SK-N-DZ (cell line): ENCODE data around the gene GALNT14.
"Not testable (repeated sequence)": the region's sequence is repeated elsewhere in the genome, so short reads cannot be mapped to it uniquely, and the experiment has no call there.

Source experiments
- DNase-seq: peaks from one replicate; pipeline ENCODE4 v3.0.0-alpha.2; 2015; ENCODE audit warnings: low spot score

The GALNT14 gene

DNA sequence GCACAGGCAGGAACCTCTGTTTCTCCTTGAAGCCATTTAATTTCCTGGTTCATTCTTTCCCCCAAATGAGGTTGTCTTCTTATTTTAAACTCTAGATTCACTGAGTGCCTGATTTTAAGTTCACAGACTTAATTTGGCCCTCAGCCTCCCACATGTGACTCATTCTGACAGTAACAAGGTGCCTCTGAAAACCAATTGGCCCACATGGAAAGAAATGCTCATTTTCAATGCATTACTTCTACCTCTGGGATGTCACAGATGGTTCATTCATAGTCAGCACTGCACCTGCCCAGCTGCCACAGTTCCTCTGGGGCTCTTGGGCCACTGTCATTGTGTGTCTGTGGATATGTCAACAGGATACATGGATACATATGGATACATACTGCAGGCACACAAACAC, 190.6 kb downstream of the GALNT14 start:
- DNase-seq = no peak

GRCh38 chr2:30942419-30942818, 195.8 kb downstream of the GALNT14 start:
- DNase-seq = no peak

DNA sequence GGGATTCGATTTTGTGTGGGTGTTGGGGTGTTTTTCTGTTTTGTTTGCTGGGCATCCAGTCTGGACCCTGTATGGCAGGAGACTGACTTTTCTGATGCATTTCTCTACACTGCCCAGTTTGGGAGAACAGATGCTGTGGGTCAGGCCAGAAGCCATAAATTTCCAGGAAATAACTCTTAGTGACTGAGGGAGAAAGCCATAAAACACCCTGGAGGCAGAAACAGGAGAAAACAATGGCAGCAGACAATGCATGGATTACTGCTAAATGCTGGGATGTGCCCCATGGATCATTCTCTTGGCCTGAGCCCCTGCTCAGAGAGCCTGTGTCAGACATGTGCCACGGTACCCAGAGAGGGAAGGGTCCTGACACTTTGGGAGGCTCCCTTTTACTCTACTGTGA, 197.4 kb downstream of the GALNT14 start:
- no peak for DNase-seq

DNA sequence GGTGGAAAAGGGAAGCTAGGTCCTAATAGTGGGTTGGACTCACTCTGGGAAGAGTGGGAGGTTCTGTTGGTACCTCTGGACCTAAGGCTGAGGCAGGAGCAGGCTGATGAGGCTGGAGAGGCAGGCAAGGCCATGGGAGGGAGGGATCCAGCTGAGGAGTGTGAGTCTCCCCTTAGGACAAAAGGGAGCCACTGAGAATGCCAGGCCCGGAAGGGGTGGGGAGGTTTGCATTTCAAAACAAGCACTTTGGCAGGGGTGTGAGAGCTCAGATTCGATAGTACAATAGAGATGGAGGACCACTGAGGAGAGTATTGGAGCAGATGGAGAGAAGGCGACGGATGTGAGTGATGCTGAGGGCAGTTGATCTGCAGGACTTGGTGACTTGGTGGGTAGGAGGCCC, 198.9 kb downstream of the GALNT14 start:
- DNase-seq = no peak

- no peak for DNase-seq
Measured at GRCh38 chr2:30938196-30938595, 200.0 kb downstream of the GALNT14 start.

GRCh38 chr2:30936977-30937376, 201.3 kb downstream of the GALNT14 start:
- DNase-seq = no peak

GRCh38 chr2:30935795-30936194, 202.4 kb downstream of the GALNT14 start:
- DNase-seq = no peak

GRCh38 chr2:30934066-30934465, 204.2 kb downstream of the GALNT14 start:
- no peak for DNase-seq

- no peak for DNase-seq
Measured at GRCh38 chr2:30933496-30933895, 204.7 kb downstream of the GALNT14 start.

- no peak for DNase-seq
Measured at GRCh38 chr2:30932870-30933269, 205.4 kb downstream of the GALNT14 start.

DNA sequence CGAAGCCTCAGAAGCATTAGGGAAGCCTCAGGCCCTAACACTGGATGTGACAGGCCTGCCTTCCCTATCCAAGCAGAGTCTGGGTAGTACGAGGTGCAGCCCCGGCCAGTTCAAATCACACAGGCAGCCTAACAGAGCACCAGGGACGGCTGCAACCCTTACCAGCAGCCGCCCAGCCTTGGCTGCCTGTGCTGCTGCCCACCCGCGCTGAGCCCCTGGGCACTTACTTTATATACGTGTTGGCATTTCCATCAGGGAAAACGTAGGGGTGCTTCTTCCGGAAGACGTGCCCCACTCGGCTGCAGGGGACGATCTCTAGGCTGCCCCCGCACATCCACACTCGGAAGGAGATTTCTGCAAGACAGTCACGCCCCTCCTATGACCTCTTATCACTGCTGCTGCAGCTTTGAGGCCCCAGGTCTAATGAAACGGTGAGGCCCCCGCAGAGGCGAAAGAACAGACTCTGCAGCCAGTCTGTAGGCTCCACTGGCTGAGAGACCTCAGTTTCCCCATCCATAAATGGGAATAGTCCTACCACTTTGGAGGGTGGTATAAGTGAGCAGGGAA, 206.3 kb downstream of the GALNT14 start:
- DNase-seq = no peak

DNA sequence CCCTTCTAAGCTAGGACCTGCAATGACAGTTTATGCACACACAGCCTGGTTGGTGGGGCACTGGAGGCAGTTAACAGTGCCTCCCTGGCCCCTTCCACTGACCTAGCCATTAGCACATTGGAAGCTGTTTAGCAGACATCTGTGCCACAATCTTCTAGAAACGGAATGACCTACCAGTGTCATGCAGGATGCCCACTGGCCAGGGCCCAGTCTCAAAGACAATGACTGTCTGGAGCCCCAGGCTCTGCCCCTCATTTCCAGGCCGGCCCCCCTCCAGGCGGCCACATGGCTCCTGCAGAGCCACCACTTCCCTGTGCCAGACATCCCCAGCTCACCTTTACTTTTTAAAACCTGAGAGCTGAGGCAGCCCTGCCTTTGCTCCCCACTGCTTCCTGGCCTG, 207.5 kb downstream of the GALNT14 start:
- no peak for DNase-seq

GRCh38 chr2:30927465-30928075, 210.7 kb downstream of the GALNT14 start:
- DNase-seq = no peak

GRCh38 chr2:30926606-30927005, 211.6 kb downstream of the GALNT14 start:
- DNase-seq = no peak

- no peak for DNase-seq
Measured at GRCh38 chr2:30923623-30924022, 214.6 kb downstream of the GALNT14 start.

DNA sequence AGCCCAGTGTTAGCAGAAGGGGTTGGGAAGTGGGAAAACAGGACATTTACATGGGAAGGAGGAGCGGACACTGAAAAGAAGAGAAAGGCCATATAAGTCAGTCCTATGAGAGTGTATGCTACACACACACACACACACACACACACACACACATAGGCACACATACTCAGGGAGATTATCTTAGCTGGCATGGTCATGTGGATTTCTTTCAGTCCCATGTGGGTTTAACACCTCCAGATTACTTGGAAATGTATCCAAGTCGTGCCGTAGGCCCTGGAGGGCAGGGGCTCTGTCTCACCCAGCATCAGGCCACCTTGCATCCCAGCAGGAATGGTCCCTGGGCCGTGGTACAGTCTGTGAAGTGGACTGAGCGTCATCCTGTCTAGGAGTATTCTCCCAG, 217.7 kb downstream of the GALNT14 start:
- DNase-seq = no peak

- DNase-seq = peak; percentile 4
Measured at GRCh38 chr2:30915486-30915885, 222.8 kb downstream of the GALNT14 start.

- DNase-seq = no peak
Measured at GRCh38 chr2:30914456-30914855, 223.8 kb downstream of the GALNT14 start.

DNA sequence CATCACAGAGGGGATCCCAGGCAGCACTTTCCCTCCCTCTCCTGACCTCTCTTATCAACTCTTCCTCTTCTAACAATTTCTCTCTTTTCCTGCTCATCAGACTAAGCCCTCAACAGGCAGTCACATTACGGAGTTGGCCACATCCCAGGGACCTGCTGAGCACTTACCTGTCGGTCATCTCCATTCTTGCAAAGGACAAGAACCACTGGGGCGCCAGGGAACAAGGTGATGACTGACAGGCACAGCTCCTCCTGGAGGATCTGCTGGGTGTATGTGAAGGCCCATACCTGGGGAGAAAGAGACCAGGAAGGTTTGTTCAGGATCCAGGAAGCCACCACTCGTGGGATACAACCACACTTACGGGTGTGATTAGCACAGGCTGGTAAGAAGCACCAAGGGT, 226.2 kb downstream of the GALNT14 start:
- DNase-seq = no peak

- DNase-seq = no peak
Measured at GRCh38 chr2:30911327-30911726, 226.9 kb downstream of the GALNT14 start.

DNA sequence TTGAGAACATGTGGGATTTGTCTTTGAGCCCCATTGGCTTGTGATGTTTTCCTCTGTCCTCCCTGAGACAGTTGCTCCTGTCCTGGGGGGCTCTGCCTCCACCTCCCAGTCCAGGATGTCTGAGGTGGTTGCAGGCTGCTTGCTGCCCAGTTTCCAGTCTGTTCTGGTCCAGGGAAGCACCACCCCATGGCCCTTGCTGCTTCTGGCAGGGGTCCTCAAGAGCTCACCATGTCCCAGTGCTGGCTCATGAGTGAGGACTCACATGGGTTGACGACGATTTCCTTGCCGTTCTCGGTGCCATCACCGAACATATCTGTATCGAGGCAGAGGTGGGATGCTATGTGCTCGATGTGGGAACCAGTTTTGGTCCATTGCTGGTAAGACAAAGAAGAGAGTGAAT, 227.6 kb downstream of the GALNT14 start:
- no peak for DNase-seq

DNA sequence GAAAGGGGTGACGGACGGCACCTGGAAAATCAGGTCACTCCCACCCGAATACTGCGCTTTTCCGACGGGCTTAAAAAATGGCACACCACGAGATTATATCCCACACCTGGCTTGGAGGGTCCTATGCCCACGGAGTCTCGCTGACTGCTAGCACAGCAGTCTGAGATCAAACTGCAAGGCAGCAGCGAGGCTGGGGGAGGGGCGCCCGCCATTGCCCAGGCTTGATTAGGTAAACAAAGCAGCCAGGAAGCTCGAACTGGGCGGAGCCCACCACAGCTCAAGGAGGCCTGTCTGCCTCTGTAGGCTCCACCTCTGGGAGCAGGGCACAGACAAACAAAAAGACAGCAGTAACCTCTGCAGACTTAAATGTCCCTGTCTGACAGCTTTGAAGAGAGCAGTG, 233.8 kb downstream of the GALNT14 start:
- DNase-seq = not testable (repeated sequence)

GRCh38 chr2:30903326-30903725, 234.9 kb downstream of the GALNT14 start:
- DNase-seq = no peak

DNA sequence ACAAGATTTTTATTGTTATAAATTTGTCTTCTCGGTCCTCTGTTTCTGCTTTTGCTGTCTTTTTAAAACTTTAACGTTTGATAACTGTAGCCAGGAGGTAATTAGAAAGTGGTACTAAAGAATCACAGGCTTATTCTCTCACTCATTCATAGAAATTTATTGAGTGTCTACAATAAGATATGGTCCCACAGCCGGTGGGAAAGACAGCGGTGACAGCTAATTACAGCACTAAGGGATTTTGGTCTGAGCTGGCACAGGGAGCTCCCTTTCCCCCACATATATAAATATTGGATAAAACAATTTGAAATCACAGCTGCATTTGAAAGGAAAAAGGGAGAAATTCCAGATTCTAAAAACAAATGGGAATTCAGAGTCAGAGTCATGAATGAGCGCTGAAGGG, 237.9 kb downstream of the GALNT14 start:
- DNase-seq = no peak
